B cell (primary cell): ENCODE data around the gene TNF. TPM values are rescaled to one million over a fixed set of nuclear protein-coding genes. Genes with fewer than 3 reads are reported as not detected.

ENCODE experiments used
- ATAC-seq: fragments of 200-7000 bp; cut with Tn5 transposase; one replicate; pipeline ENCODE4 v1.10.0; 2021; ENCODE audit warnings: low read depth, mild to moderate bottlenecking, moderate number of reproducible peaks, moderate library complexity
- CTCF ChIA-PET: fragments of 350-600 bp; sonication (Branson Sonifier 250); formaldehyde crosslinking; loops from one replicate; lab custom pipeline; 2021; ENCODE audit warnings: antibody characterized with exemption, inconsistent platforms; lab: Charles Lee
- POLR2A ChIA-PET: fragments of 350-600 bp; sonication (Branson Sonifier 250); formaldehyde crosslinking; loops from one replicate; lab custom pipeline; 2021; ENCODE audit warnings: antibody characterized with exemption; lab: Charles Lee
- DNase-seq: peaks from one replicate; pipeline ENCODE4 v3.0.0; 2013
- H2AFZ ChIP-seq: 2 replicates; pipeline ENCODE4 v1.6.1; 2012; ENCODE audit warnings: mild to moderate bottlenecking, low read depth, low read length; ENCODE audit not compliant: insufficient read depth, poor library complexity, severe bottlenecking
- H3K27ac ChIP-seq, 2 donors: 1 replicate in 1 of 2; 2 replicates in 1 of 2; pipeline ENCODE4 v1.5.1; 2012 to 2013; ENCODE audit warnings: low read length in 2 of 2, mild to moderate bottlenecking in 2 of 2, moderate library complexity in 1 of 2
- H3K27me3 ChIP-seq, 4 experiments: fragments of 200-600 bp in 1 of 4; sonication (generic) in 1 of 4; replicated peaks in 1 of 4; 1 replicate in 2 of 4; 2 replicates in 2 of 4; pipeline versions ENCODE4 v1.6.1 to v1.7.0; 2013 to 2016; ENCODE audit warnings: low read length in 3 of 4, mild to moderate bottlenecking in 2 of 4, mixed read lengths in 1 of 4, moderate library complexity in 1 of 4; ENCODE audit not compliant: insufficient read depth in 4 of 4, control insufficient read depth in 3 of 4; ENCODE audit errors: control extremely low read depth in 1 of 4
- H3K36me3 ChIP-seq, 2 experiments: replicated peaks in 1 of 2; 1 replicate in 1 of 2; 2 replicates in 1 of 2; pipeline versions ENCODE4 v1.6.1 to v1.7.1; 2013; ENCODE audit warnings: low read length in 1 of 2; ENCODE audit not compliant: insufficient read depth in 2 of 2, control insufficient read depth in 1 of 2; ENCODE audit errors: control extremely low read depth in 1 of 2, extremely low read depth in 1 of 2
- H3K4me1 ChIP-seq, 2 donors: fragments of 200-600 bp in 1 of 2; sonication (generic) in 1 of 2; 1 replicate in 1 of 2; 2 replicates in 1 of 2; pipeline versions ENCODE4 v1.5.1 to v1.6.1; 2013 to 2017; ENCODE audit warnings: low read length in 2 of 2; ENCODE audit not compliant: control insufficient read depth in 2 of 2, insufficient read depth in 2 of 2
- H3K4me2 ChIP-seq: replicated peaks from 2 replicates; pipeline ENCODE3; 2012; ENCODE audit warnings: mild to moderate bottlenecking, low read depth, low read length; ENCODE audit not compliant: poor library complexity, severe bottlenecking
- H3K4me3 ChIP-seq, 5 experiments: fragments of 200-600 bp in 1 of 5; sonication (generic) in 1 of 5; 1 replicate in 3 of 5; 2 replicates in 2 of 5; pipeline versions ENCODE4 v1.5.1 to v1.7.0; 2011 to 2016; ENCODE audit warnings: low read length in 4 of 5, mild to moderate bottlenecking in 4 of 5, low read depth in 2 of 5, control low read depth in 1 of 5, moderate library complexity in 1 of 5; ENCODE audit not compliant: insufficient read depth in 1 of 5; ENCODE audit errors: control extremely low read depth in 1 of 5, extremely low read depth in 1 of 5
- H3K79me2 ChIP-seq: fragments of 200-600 bp; sonication (generic); one replicate; pipeline ENCODE4 v1.6.0; 2016; ENCODE audit warnings: low read length; ENCODE audit not compliant: control insufficient read depth, insufficient read depth
- H3K9ac ChIP-seq: fragments of 200-600 bp; sonication (generic); 2 replicates; pipeline ENCODE4 v1.6.1; 2017; ENCODE audit warnings: mild to moderate bottlenecking, low read length, moderate library complexity
- H3K9me3 ChIP-seq, 3 donors: one replicate each; pipeline versions ENCODE4 v1.6.1 to v1.7.1; 2013; ENCODE audit warnings: low read length in 2 of 3; ENCODE audit not compliant: control insufficient read depth in 2 of 3, insufficient read depth in 1 of 3; ENCODE audit errors: control extremely low read depth in 1 of 3
- H4K20me1 ChIP-seq: 2 replicates; pipeline ENCODE4 v1.6.0; 2012; ENCODE audit warnings: mild to moderate bottlenecking, low read length; ENCODE audit not compliant: insufficient read depth, control insufficient read depth, poor library complexity, severe bottlenecking
- H3K27ac Mint-ChIP-seq: one replicate; pipeline ENCODE4 v1.8.0; 2021; ENCODE audit warnings: mixed read lengths
- H3K27me3 Mint-ChIP-seq: one replicate; pipeline ENCODE4 v1.8.0; 2021; ENCODE audit warnings: mixed read lengths
- H3K4me1 Mint-ChIP-seq: one replicate; pipeline ENCODE4 v1.8.0; 2021; ENCODE audit warnings: mixed read lengths
- H3K4me3 Mint-ChIP-seq: one replicate; pipeline ENCODE4 v1.8.0; 2021; ENCODE audit warnings: mixed read lengths
- H3K9me3 Mint-ChIP-seq: one replicate; pipeline ENCODE4 v1.8.0; 2022; ENCODE audit warnings: mixed read lengths; ENCODE audit not compliant: insufficient read depth
- CTCF ChIP-seq: fragments of 200-600 bp; IDR thresholded peaks from one replicate; pipeline ENCODE4 v1.8.0; 2022; ENCODE audit warnings: antibody characterized with exemption, mild to moderate bottlenecking
- EZH2 ChIP-seq: IDR thresholded peaks from 2 replicates; pipeline ENCODE4 v1.6.1; 2012; ENCODE audit warnings: borderline replicate concordance, low read depth, mild to moderate bottlenecking, moderate library complexity, low read length; ENCODE audit not compliant: insufficient read depth, poor library complexity, severe bottlenecking
- WGBS: methylation state at CpG from one replicate; pipeline ENCODE4 v1.1.5; 2013; ENCODE audit warnings: missing lambda C conversion rate; ENCODE audit not compliant: insufficient coverage; 5-methylcytosine and 5-hydroxymethylcytosine counted together
- intact Hi-C: fragments of 100-400 bp; cut with micrococcal nuclease; formaldehyde crosslinking; loops from one replicate; pipeline ENCODE4 v1.10.0; 2022
- polyA plus RNA-seq: library from polyadenylated mRNA; depleted of rRNA; stranded (reverse); fragments of >200 nt; gene quantifications from 2 replicates; pipeline ENCODE4 v1.2.3, GENCODE V29; 2012
- total RNA-seq, 2 donors: library from RNA; stranded (reverse); fragments of 120-200 nt in 1 of 2; gene quantifications; 1 replicate in 1 of 2; 2 replicates in 1 of 2; pipeline versions ENCODE4 v1.2.3 to v1.2.4, GENCODE V29; 2013 to 2022

Gene TNF
- total and polyA plus RNA-seq, 2 donors (not counting 1 experiment from before 2014, with no cell fraction given), result 21.9 to 22.2 TPM

- H2AFZ ChIP-seq, result no peak overlapping the region
- TF ChIP-seq CTCF (peak; percentile 7), EZH2 (no peak)
- ChIA-PET POLR2A (interaction anchor here (0.5 to 42.6 kb wide), 7 partner anchors 8 to 231 kb away, joined by 3 to 1450 read pairs (median 4); partner anchors contain the start of genes DDX39B, LST1, LTA and LTB), CTCF (interaction anchor here (1.3 to 29.4 kb wide), 4 partner anchors 9 to 31 kb away, joined by 4 to 2241 read pairs (median 28); partner anchors contain the start of genes DDX39B, LST1, LTB and NCR3)
- no peaks in the 10 kb centered on the region for H3K27me3 Mint-ChIP-seq
- peaks cover 81% of the 10 kb centered on the region for H3K4me1 Mint-ChIP-seq
- H3K9me3 ChIP-seq, result no peaks in the 10 kb centered on the region
- H3K4me3 Mint-ChIP-seq, result peak overlapping the region; percentile 92
- H3K27ac ChIP-seq, result peak overlapping the region; percentile 80 to 87
- peak overlapping the region; percentile 92 for H3K4me2 ChIP-seq
- H3K9me3 Mint-ChIP-seq, result no peaks in the 10 kb centered on the region
- intact Hi-C loops, result loop anchor here (2.0 kb wide), 1 partner anchor 21 kb away; no protein-coding TSS in a partner anchor
- H4K20me1 ChIP-seq, result peaks cover 20% of the 10 kb centered on the region
- peak overlapping the region; percentile 94 for H3K27ac Mint-ChIP-seq
- H3K9ac ChIP-seq, result peak overlapping the region; percentile 54
- ATAC-seq (peak; percentile 3), DNase-seq (no peak)
- H3K27me3 ChIP-seq, result no peaks in the 10 kb centered on the region
- H3K79me2 ChIP-seq, result peaks cover 68% of the 10 kb centered on the region
- peak overlapping the region; percentile 4 to 61 (median 45) for H3K4me3 ChIP-seq
- 18% methylated on average over 2 of the region's 4 CpGs for WGBS
- peaks cover 0 to 3% of the 10 kb centered on the region in 2 experiments for H3K36me3 ChIP-seq
- peaks cover 80 to 81% of the 10 kb centered on the region in 2 donors for H3K4me1 ChIP-seq
Observed at GRCh38 chr6:31559606-31559957, 15.8 kb upstream of the TNF start.
